Gastrocnemius medialis (tissue), 4 donors: ENCODE results near the gene DDRGK1. TPM values are rescaled to one million over a fixed set of nuclear protein-coding genes. Genes with fewer than 3 reads are reported as not detected.

ENCODE experiments used
- ATAC-seq, 2 donors: fragments of 150-250 bp; one replicate each; pipeline ENCODE4 v1.9.1; 2016
- DNase-seq, 2 donors: peaks; one replicate each; pipeline ENCODE4 v3.0.0-alpha.2; 2019
- H3K27ac ChIP-seq, 4 donors: fragments of 200-600 bp; sonication (generic); 1 replicate in 1 of 4; 2 replicates in 3 of 4; pipeline ENCODE4 v1.5.1; 2016 to 2018; ENCODE audit warnings: mild to moderate bottlenecking in 2 of 4, moderate library complexity in 1 of 4
- H3K27me3 ChIP-seq, 3 donors: fragments of 200-600 bp; sonication (generic) in 2 of 3; 1 replicate in 1 of 3; 2 replicates in 2 of 3; pipeline versions ENCODE4 v1.5.1 to v1.6.0; 2016 to 2019; ENCODE audit warnings: mild to moderate bottlenecking in 1 of 3, moderate library complexity in 1 of 3
- H3K36me3 ChIP-seq, 2 donors: fragments of 200-600 bp; sonication (generic) in 1 of 2; one replicate each; pipeline ENCODE4 v1.5.1; 2017 to 2018
- H3K4me1 ChIP-seq, 2 donors: fragments of 200-600 bp; sonication (generic) in 1 of 2; one replicate each; pipeline ENCODE4 v1.5.1; 2016 to 2017; ENCODE audit warnings: mild to moderate bottlenecking in 2 of 2
- H3K4me3 ChIP-seq, 4 donors: fragments of 200-600 bp; sonication (generic) in 3 of 4; 1 replicate in 1 of 4; 2 replicates in 3 of 4; pipeline ENCODE4 v1.5.1; 2016 to 2019; ENCODE audit warnings: mild to moderate bottlenecking in 2 of 4
- H3K9me3 ChIP-seq, 3 donors: fragments of 200-600 bp; sonication (generic) in 2 of 3; 1 replicate in 1 of 3; 2 replicates in 2 of 3; pipeline ENCODE4 v1.5.1; 2016 to 2019
- CTCF ChIP-seq, 5 experiments: fragments of 450-650 bp in 3 of 5; fragments of 200-600 bp in 2 of 5; sonication (generic) in 2 of 5; IDR thresholded peaks in 4 of 5; conservative IDR thresholded peaks in 1 of 5; 1 replicate in 4 of 5; 2 replicates in 1 of 5; pipeline ENCODE4 v1.5.1; 2016 to 2019; ENCODE audit warnings: antibody characterized with exemption in 5 of 5, mild to moderate bottlenecking in 3 of 5, moderate library complexity in 3 of 5
- POLR2A ChIP-seq, 2 donors: fragments of 450-650 bp; IDR thresholded peaks; one replicate each; pipeline ENCODE4 v1.6.1; 2017; ENCODE audit warnings: antibody characterized with exemption in 2 of 2, mild to moderate bottlenecking in 2 of 2, moderate library complexity in 2 of 2
- in situ Hi-C, 4 donors: fragments of 200-750 bp; cut with MboI; loops; one replicate each; pipeline versions ENCODE4 v1.15.0 to v1.8.0; 2017; ENCODE audit warnings: low sequenced_read_pairs in 4 of 4
- intact Hi-C: fragments of 100-400 bp; cut with DNase I; formaldehyde crosslinking; loops from one replicate; pipeline ENCODE4 v1.15.1; 2023; ENCODE audit warnings: low total_unique reads
- total RNA-seq, 4 donors: library from RNA; depleted of rRNA; stranded (reverse); fragments of >200 nt; gene quantifications; one replicate each; pipeline versions ENCODE4 v1.1.0 to v1.2.3, GENCODE V29; 2016

The DDRGK1 gene
- total RNA-seq, 4 donors from 2014 or later = 55.2 to 75.7 (median 64.7) TPM

- H3K27ac ChIP-seq = no peak overlapping the region
- TF ChIP-seq POLR2A (IDR thresholded peaks at IDR 0.05) (no peak), CTCF (IDR thresholded peaks at IDR 0.05 in 4 of 5, conservative IDR thresholded peaks at IDR 0.05 in 1 of 5) (no peak)
- intact Hi-C loops (no loop called here), in situ Hi-C loops (no loop called here)
- H3K4me1 ChIP-seq = peaks cover 0 to 16% of the 10 kb centered on the region in 2 donors
- no peaks in the 10 kb centered on the region for H3K9me3 ChIP-seq
- peak overlapping the region; percentile 50 to 88 (median 70) for H3K4me3 ChIP-seq
- peaks cover 26 to 34% (median 31%) of the 10 kb centered on the region in 3 donors for H3K27me3 ChIP-seq
- H3K36me3 ChIP-seq = no peaks in the 10 kb centered on the region
- DNase-seq (no peak), ATAC-seq (no peak)
Observed at GRCh38 chr20:3237958-3238615, 33.6 kb upstream of the DDRGK1 start.

GRCh38 chr20:3237011-3237957, 32.8 kb upstream of the DDRGK1 start:
- peak overlapping the region; percentile 50 to 88 (median 70) for H3K4me3 ChIP-seq
- no peaks in the 10 kb centered on the region for H3K36me3 ChIP-seq
- H3K27ac ChIP-seq = no peak overlapping the region
- peaks cover 0 to 16% of the 10 kb centered on the region in 2 donors for H3K4me1 ChIP-seq
- no peaks in the 10 kb centered on the region for H3K9me3 ChIP-seq
- H3K27me3 ChIP-seq = peaks cover 26 to 34% (median 31%) of the 10 kb centered on the region in 3 donors
- no peak for ATAC-seq
- in situ Hi-C loops (no loop called here), intact Hi-C loops (no loop called here)
- no peak for TF ChIP-seq CTCF (IDR thresholded peaks at IDR 0.05 in 4 of 5, conservative IDR thresholded peaks at IDR 0.05 in 1 of 5)
- TF ChIP-seq POLR2A (IDR thresholded peaks at IDR 0.05) = no peak
- no peak for DNase-seq

GRCh38 chr20:3235666-3236324, 31.3 kb upstream of the DDRGK1 start:
- H3K9me3 ChIP-seq = no peaks in the 10 kb centered on the region
- no peak overlapping the region for H3K27ac ChIP-seq
- intact Hi-C loops (no loop called here), in situ Hi-C loops (no loop called here)
- peaks cover 24 to 33% (median 26%) of the 10 kb centered on the region in 3 donors for H3K27me3 ChIP-seq
- DNase-seq (no peak), ATAC-seq (no peak)
- H3K4me3 ChIP-seq = no peak overlapping the region
- H3K36me3 ChIP-seq = no peaks in the 10 kb centered on the region
- no peak for TF ChIP-seq POLR2A (IDR thresholded peaks at IDR 0.05)
- no peak for TF ChIP-seq CTCF (IDR thresholded peaks at IDR 0.05 in 4 of 5, conservative IDR thresholded peaks at IDR 0.05 in 1 of 5)
- H3K4me1 ChIP-seq = peaks cover 0 to 16% of the 10 kb centered on the region in 2 donors

- no peak overlapping the region for H3K27ac ChIP-seq
- peaks cover 12 to 16% (median 13%) of the 10 kb centered on the region in 3 donors for H3K27me3 ChIP-seq
- intact Hi-C loops (no loop called here), in situ Hi-C loops (no loop called here)
- H3K4me3 ChIP-seq = no peak overlapping the region
- TF ChIP-seq POLR2A (IDR thresholded peaks at IDR 0.05) = no peak
- TF ChIP-seq CTCF (IDR thresholded peaks at IDR 0.05 in 4 of 5, conservative IDR thresholded peaks at IDR 0.05 in 1 of 5) = no peak
- H3K36me3 ChIP-seq = no peaks in the 10 kb centered on the region
- H3K9me3 ChIP-seq = no peaks in the 10 kb centered on the region
- no peak for ATAC-seq
- peaks cover 0 to 9% of the 10 kb centered on the region in 2 donors for H3K4me1 ChIP-seq
- DNase-seq = no peak
Observed at GRCh38 chr20:3233991-3234498, 29.6 kb upstream of the DDRGK1 start.
